Duodenal mucosa (tissue), 2 donors: ENCODE measurements around the gene LRRC45.

Experiments used
- H3K27ac ChIP-seq: one replicate; pipeline ENCODE4 v1.7.0; 2013; ENCODE audit warnings: low read depth, low read length
- H3K27me3 ChIP-seq, 2 donors: one replicate each; pipeline ENCODE4 v1.7.0; 2013; ENCODE audit warnings: low read length in 2 of 2, control low read depth in 1 of 2; ENCODE audit not compliant: insufficient read depth in 2 of 2, control insufficient read depth in 1 of 2
- H3K36me3 ChIP-seq, 2 donors: one replicate each; pipeline ENCODE4 v1.7.0; 2013; ENCODE audit warnings: low read length in 2 of 2, control low read depth in 1 of 2; ENCODE audit not compliant: insufficient read depth in 2 of 2, control insufficient read depth in 1 of 2
- H3K4me1 ChIP-seq, 2 donors: one replicate each; pipeline ENCODE4 v1.7.0; 2013; ENCODE audit warnings: low read length in 2 of 2, control low read depth in 1 of 2; ENCODE audit not compliant: insufficient read depth in 2 of 2, control insufficient read depth in 1 of 2
- H3K4me3 ChIP-seq, 2 donors: one replicate each; pipeline ENCODE4 v1.7.0; 2013; ENCODE audit warnings: low read length in 2 of 2, low read depth in 1 of 2
- H3K9ac ChIP-seq, 2 donors: one replicate each; pipeline ENCODE4 v1.7.0; 2013; ENCODE audit warnings: low read length in 2 of 2, low read depth in 1 of 2
- H3K9me3 ChIP-seq, 2 donors: one replicate each; pipeline ENCODE4 v1.7.0; 2013; ENCODE audit warnings: low read length in 2 of 2, control low read depth in 1 of 2; ENCODE audit not compliant: control insufficient read depth in 1 of 2

The LRRC45 gene

GRCh38 chr17:82056729-82057621 is 33.9 kb downstream of the LRRC45 start:
- Histone ChIP-seq H3K27me3 (no peaks in the 10 kb centered on the region), H3K27ac (no peak overlapping the region), H3K9ac (no peak overlapping the region), H3K4me3 (no peak overlapping the region), H3K36me3 (peaks cover 20 to 80% of the 10 kb centered on the region in 2 donors), H3K4me1 (peaks cover 11 to 18% of the 10 kb centered on the region in 2 donors), H3K9me3 (no peaks in the 10 kb centered on the region)

- Histone ChIP-seq H3K27ac (no peak overlapping the region), H3K9me3 (no peaks in the 10 kb centered on the region), H3K4me3 (no peak overlapping the region), H3K4me1 (peaks cover 2 to 5% of the 10 kb centered on the region in 2 donors), H3K27me3 (no peaks in the 10 kb centered on the region), H3K9ac (no peak overlapping the region), H3K36me3 (peaks cover 20 to 91% of the 10 kb centered on the region in 2 donors)
Measured at GRCh38 chr17:82058230-82058854, 35.2 kb downstream of the LRRC45 start.

GRCh38 chr17:82058855-82059249 is 35.7 kb downstream of the LRRC45 start:
- no peak overlapping the region for H3K4me3 ChIP-seq
- no peaks in the 10 kb centered on the region for H3K9me3 ChIP-seq
- H3K9ac ChIP-seq: no peak overlapping the region
- peaks cover 0 to 2% of the 10 kb centered on the region in 2 donors for H3K4me1 ChIP-seq
- peaks cover 21 to 87% of the 10 kb centered on the region in 2 donors for H3K36me3 ChIP-seq
- H3K27me3 ChIP-seq: no peaks in the 10 kb centered on the region
- H3K27ac ChIP-seq: no peak overlapping the region

GRCh38 chr17:82059272-82060000 is 36.3 kb downstream of the LRRC45 start:
- Histone ChIP-seq H3K27ac (no peak overlapping the region), H3K9me3 (no peaks in the 10 kb centered on the region), H3K4me3 (no peak overlapping the region), H3K4me1 (peaks cover 2 to 8% of the 10 kb centered on the region in 2 donors), H3K27me3 (no peaks in the 10 kb centered on the region), H3K36me3 (peaks cover 21 to 82% of the 10 kb centered on the region in 2 donors), H3K9ac (no peak overlapping the region)

- H3K9ac ChIP-seq: no peak overlapping the region
- no peak overlapping the region for H3K4me3 ChIP-seq
- H3K27me3 ChIP-seq: no peaks in the 10 kb centered on the region
- peaks cover 19 to 77% of the 10 kb centered on the region in 2 donors for H3K36me3 ChIP-seq
- H3K9me3 ChIP-seq: no peaks in the 10 kb centered on the region
- no peak overlapping the region for H3K27ac ChIP-seq
- peaks cover 8 to 13% of the 10 kb centered on the region in 2 donors for H3K4me1 ChIP-seq
Measured at GRCh38 chr17:82060001-82060380, 36.9 kb downstream of the LRRC45 start.

GRCh38 chr17:82060614-82061013 is 37.5 kb downstream of the LRRC45 start:
- Histone ChIP-seq H3K4me1 (peaks cover 9 to 16% of the 10 kb centered on the region in 2 donors), H3K9ac (no peak overlapping the region), H3K9me3 (no peaks in the 10 kb centered on the region), H3K4me3 (no peak overlapping the region), H3K36me3 (peaks cover 15 to 73% of the 10 kb centered on the region in 2 donors), H3K27ac (no peak overlapping the region), H3K27me3 (no peaks in the 10 kb centered on the region)

- H3K9me3 ChIP-seq: no peaks in the 10 kb centered on the region
- peaks cover 15 to 66% of the 10 kb centered on the region in 2 donors for H3K36me3 ChIP-seq
- peaks cover 13 to 16% of the 10 kb centered on the region in 2 donors for H3K4me1 ChIP-seq
- no peak overlapping the region for H3K4me3 ChIP-seq
- no peak overlapping the region for H3K27ac ChIP-seq
- H3K27me3 ChIP-seq: no peaks in the 10 kb centered on the region
- no peak overlapping the region for H3K9ac ChIP-seq
Measured at GRCh38 chr17:82061047-82061925, 38.2 kb downstream of the LRRC45 start.

- no peaks in the 10 kb centered on the region for H3K27me3 ChIP-seq
- H3K36me3 ChIP-seq: peaks cover 15 to 56% of the 10 kb centered on the region in 2 donors
Measured at GRCh38 chr17:82062076-82062983, 39.2 kb downstream of the LRRC45 start.

GRCh38 chr17:82062984-82063368 is 39.9 kb downstream of the LRRC45 start:
- Histone ChIP-seq H3K4me1 (peaks cover 15 to 16% of the 10 kb centered on the region in 2 donors), H3K4me3 (no peak overlapping the region), H3K9ac (no peak overlapping the region), H3K36me3 (peaks cover 15 to 49% of the 10 kb centered on the region in 2 donors), H3K27me3 (no peaks in the 10 kb centered on the region), H3K27ac (no peak overlapping the region), H3K9me3 (no peaks in the 10 kb centered on the region)

More at GRCh38 chr17:82062076-82062983, 39.2 kb downstream of the LRRC45 start:
- H3K27ac ChIP-seq: no peak overlapping the region
- H3K4me3 ChIP-seq: no peak overlapping the region
- no peak overlapping the region for H3K9ac ChIP-seq
- H3K4me1 ChIP-seq: peaks cover 15 to 16% of the 10 kb centered on the region in 2 donors
- no peaks in the 10 kb centered on the region for H3K9me3 ChIP-seq
